HG03196 (cell line): ENCODE data around the gene AP4S1.

ENCODE experiments used
- ATAC-seq: cut with Tn5 transposase; IDR thresholded peaks from one replicate; pipeline ENCODE4 v1.9.1; 2021; ENCODE audit not compliant: unreplicated experiment

AP4S1 gene

DNA sequence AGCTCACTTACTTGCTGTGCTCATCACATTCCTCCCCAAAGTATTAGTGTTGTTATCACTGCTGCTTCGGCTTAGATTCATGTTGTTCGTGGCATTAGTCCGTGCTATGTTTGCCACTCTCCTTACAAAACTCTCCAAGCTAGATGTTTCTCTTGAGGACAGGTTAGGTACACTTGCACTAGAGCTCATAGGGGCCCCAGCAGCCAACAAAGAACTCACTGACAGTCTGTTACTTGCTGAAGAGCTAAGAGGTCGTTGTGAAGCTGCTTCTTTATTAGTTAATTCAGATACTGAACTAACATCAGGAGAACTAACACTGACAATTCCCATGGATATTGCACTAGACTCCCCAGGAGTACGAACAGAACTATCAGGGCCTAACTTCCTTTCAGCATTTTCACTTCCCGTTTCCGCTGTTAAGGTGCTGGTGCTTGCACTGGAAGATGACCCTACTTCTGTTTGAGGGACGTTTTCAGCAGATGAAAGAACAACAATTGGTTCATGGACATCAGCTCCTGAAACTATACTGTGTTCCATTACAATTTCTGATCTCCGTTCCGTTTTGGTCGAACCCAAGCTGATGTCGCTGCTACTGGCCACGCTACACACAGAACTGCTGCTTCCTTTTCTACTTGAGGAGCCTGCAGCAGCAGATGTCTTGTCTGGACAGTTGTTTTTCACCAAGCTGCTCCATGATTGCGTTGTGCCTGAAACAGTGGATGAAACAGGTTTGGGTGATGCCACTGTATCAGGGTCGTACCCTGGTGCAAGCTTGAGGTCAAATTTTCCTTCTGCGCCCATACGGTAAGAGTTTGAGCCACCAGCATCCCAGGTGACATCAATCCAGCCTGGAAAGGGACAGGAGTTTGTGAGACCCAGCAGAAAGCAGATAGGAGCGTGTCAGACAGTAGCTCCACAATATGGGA, 103.4 kb downstream of the AP4S1 start:
- no peak for ATAC-seq

DNA sequence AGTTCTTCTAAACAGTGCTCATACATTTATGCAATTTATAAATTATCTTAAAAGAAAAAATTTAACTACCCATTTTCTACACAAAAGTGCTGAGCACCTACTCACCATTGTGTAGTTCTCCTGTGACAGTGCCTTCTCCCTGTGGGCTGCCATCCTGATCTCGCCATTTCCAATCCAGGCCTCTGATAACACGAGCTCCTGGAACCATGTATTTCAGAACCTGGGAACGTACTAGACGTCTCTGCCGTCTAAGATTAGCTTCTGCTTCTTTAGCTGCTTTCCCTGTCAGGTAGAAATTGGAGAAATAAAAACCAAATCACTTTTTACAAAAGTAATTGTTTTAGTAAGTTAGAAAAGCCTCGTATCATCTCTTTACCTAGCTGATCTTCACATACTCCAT, 107.7 kb downstream of the AP4S1 start:
- no peak for ATAC-seq

DNA sequence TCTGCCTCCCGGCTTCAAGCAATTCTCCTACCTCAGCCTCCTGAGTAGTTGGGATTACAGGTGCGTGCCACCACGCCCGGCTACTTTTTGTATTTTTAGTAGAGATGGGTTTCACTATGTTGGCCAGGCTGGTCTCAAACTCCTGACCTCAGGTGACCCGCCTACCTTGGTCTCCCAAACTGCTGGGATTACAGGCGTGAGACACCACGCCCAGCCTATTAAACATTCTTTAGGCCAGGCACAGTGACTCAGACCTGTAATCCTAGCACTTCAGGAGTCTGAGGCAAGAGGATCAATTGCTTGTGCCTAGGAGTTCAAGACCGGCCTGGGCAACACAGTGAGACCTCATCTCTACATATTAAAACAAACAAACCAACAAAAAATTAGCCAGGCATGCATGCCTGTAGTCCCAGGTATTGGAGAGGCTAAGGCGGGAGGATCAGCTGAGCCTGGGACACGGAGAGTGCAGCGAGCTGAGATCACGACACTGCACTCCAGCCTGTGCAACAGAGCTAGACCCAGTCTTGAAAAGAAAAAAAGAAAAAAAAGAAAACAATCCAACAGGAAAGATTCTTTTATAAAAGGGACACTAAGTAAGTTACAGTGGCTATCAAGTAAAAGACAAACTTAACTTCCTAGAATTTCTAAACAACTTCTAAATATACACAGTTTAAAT, 111.9 kb downstream of the AP4S1 start:
- no peak for ATAC-seq

DNA sequence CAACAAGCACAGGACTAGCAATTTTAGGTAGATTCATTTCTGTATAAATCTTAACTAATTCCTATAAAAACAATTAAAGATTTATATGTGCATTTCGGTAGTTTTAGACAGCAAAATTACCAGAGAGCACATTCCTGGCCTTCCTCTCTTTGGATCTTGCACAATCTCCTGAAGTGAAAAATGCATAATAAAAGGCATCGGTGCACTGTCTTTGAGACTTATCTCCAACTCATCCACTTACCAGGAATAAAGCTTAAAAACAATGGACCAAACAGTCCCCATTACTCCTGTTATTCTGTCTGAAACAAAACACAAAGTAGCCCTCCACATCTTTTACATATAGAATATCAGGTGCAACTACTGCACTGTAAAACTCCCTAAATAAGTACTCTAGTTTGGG, 112.9 kb downstream of the AP4S1 start:
- ATAC-seq = no peak

DNA sequence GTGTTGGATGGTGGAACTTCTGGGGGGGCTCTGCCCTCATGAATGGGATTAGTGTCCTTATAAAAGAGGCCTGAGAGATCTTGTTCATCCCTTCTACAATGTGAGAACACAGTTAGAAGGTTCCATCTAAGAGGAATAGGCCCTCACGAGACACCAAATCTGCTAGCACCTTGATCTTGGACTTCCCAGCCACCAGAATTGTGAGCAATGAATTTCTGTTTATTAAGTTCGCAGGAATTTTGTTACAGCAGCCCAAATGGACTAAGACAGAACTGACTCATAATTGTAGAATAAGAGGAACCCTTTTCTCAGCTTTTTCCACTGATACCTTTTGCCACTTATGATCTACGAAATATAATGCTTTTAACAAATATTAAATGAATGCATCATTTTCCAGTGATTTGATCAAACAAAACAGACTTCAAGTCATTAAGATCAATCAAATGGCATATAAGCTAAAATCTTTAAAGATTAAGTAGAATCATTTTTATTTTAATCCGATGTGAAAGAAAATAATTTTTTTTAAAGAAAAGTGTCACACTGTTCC, 113.9 kb downstream of the AP4S1 start:
- no peak for ATAC-seq

DNA sequence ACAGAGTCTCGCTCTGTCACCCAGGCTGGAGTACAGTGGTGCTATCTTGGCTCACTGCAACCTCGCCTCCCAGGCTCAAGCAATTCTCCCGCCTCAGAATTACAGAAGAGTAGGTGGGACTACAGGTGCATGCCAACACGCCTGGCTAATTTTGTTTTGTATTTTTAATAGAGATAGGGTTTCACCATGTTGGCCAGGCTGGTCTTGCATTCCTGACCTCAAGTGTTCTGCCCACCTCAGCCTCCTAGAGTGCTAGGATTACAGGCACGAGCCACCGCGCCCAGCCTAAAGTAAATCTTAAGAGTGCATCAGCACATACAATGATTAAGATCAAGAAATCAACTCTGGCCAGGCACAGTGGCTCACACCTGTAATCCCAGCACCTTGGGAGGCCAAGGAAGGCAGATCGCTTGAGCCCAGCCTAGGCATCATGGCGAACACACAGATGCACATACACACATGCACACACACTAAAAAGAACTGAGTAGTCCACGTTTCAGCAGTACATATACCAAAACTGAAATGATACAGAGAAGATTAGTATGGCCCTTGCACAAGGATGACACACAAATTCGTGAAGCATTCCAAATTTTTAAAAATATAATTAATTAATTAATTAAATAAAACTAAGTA, 117.1 kb downstream of the AP4S1 start:
- ATAC-seq = no peak
